ENCODE measurements around the gene KMT2D. TPM values are rescaled to one million over a fixed set of nuclear protein-coding genes. Genes with fewer than 3 reads are reported as not detected.

KMT2D gene
- total RNA-seq, 2 experiments from 2014 or later, result 113 TPM

- H3K27me3 Mint-ChIP-seq (ENCODE audit: low read depth), result no peaks in the 10 kb centered on the region
- H3K9me3 Mint-ChIP-seq (ENCODE audit: insufficient read depth), result no peaks in the 10 kb centered on the region
- H3K36me3 Mint-ChIP-seq (ENCODE audit: low read depth), result peaks cover 60% of the 10 kb centered on the region
- H3K27ac Mint-ChIP-seq, result peak overlapping the region; percentile 35
- DNase-seq (no peak), ATAC-seq (no peak)
- H3K4me1 Mint-ChIP-seq (ENCODE audit: low read depth), result peaks cover 15% of the 10 kb centered on the region
- ChIA-PET POLR2A (interaction anchor here (1.1 kb wide), 1 partner anchor 109 kb away, joined by 4 read pairs; the partner anchor contains the start of gene TUBA1B), CTCF (interaction anchor here (0.6 to 3.7 kb wide), 4 partner anchors 11 to 170 kb away, joined by 3 to 46 read pairs (median 3); partner anchors contain the start of gene DDX23)
- H3K4me3 Mint-ChIP-seq, result no peak overlapping the region
Measured at GRCh38 chr12:49022558-49023178, 37.9 kb downstream of the KMT2D start.

- ChIA-PET CTCF (interaction anchor here (1.7 to 3.7 kb wide), 5 partner anchors 16 to 33 kb away, joined by 4 to 46 read pairs (median 7); no protein-coding TSS in a partner anchor), POLR2A (interaction anchor here (1.1 kb wide), 1 partner anchor 110 kb away, joined by 4 read pairs; the partner anchor contains the start of gene TUBA1B)
- no peaks in the 10 kb centered on the region for H3K27me3 Mint-ChIP-seq (ENCODE audit: low read depth)
- H3K36me3 Mint-ChIP-seq (ENCODE audit: low read depth), result peaks cover 62% of the 10 kb centered on the region
- DNase-seq, result no peak
- peaks cover 27% of the 10 kb centered on the region for H3K4me1 Mint-ChIP-seq (ENCODE audit: low read depth)
- no peak for ATAC-seq
- H3K4me3 Mint-ChIP-seq, result no peak overlapping the region
- H3K27ac Mint-ChIP-seq, result peak overlapping the region; percentile 51
- no peaks in the 10 kb centered on the region for H3K9me3 Mint-ChIP-seq (ENCODE audit: insufficient read depth)
Measured at GRCh38 chr12:49021292-49021915, 39.2 kb downstream of the KMT2D start.

GRCh38 chr12:49020441-49020840, 40.2 kb downstream of the KMT2D start:
- Mint-ChIP-seq H3K27ac (peak overlapping the region; percentile 68), H3K36me3 (ENCODE audit: low read depth) (peaks cover 57% of the 10 kb centered on the region), H3K9me3 (ENCODE audit: insufficient read depth) (no peaks in the 10 kb centered on the region), H3K4me1 (ENCODE audit: low read depth) (peaks cover 33% of the 10 kb centered on the region), H3K27me3 (ENCODE audit: low read depth) (no peaks in the 10 kb centered on the region), H3K4me3 (no peak overlapping the region)
- DNase-seq (no peak), ATAC-seq (no peak)
- POLR2A ChIA-PET, result interaction anchor here (0.7 to 1.4 kb wide), 4 partner anchors 9 to 1140 kb away, joined by 4 to 7 read pairs (median 5); no protein-coding TSS in a partner anchor
- CTCF ChIA-PET, result interaction anchor here (0.9 to 3.7 kb wide), 13 partner anchors 9 to 68 kb away, joined by 3 to 46 read pairs (median 6); partner anchors contain the start of genes DDN, RHEBL1 and WNT1

- ChIA-PET CTCF (interaction anchor here (0.7 to 3.7 kb wide), 20 partner anchors 9 to 167 kb away, joined by 3 to 46 read pairs (median 4); partner anchors contain the start of genes DDN, RHEBL1, RND1 and WNT1), POLR2A (interaction anchor here (0.7 to 1.4 kb wide), 6 partner anchors 10 to 1139 kb away, joined by 3 to 7 read pairs (median 5); no protein-coding TSS in a partner anchor)
- Mint-ChIP-seq H3K4me1 (ENCODE audit: low read depth) (peaks cover 33% of the 10 kb centered on the region), H3K27me3 (ENCODE audit: low read depth) (no peaks in the 10 kb centered on the region), H3K27ac (peak overlapping the region; percentile 98), H3K36me3 (ENCODE audit: low read depth) (peaks cover 55% of the 10 kb centered on the region), H3K9me3 (ENCODE audit: insufficient read depth) (no peaks in the 10 kb centered on the region), H3K4me3 (peak overlapping the region; percentile 92)
- DNase-seq, result peak; percentile 70
- no peak for ATAC-seq
Measured at GRCh38 chr12:49019443-49020324, 40.9 kb downstream of the KMT2D start.

- Mint-ChIP-seq H3K36me3 (ENCODE audit: low read depth) (peaks cover 52% of the 10 kb centered on the region), H3K27ac (peak overlapping the region; percentile 98), H3K9me3 (ENCODE audit: insufficient read depth) (no peaks in the 10 kb centered on the region), H3K27me3 (ENCODE audit: low read depth) (no peaks in the 10 kb centered on the region), H3K4me1 (ENCODE audit: low read depth) (peaks cover 33% of the 10 kb centered on the region), H3K4me3 (peak overlapping the region; percentile 92)
- ChIA-PET POLR2A (interaction anchor here (1.0 to 1.2 kb wide), 3 partner anchors 10 to 19 kb away, joined by 3 to 6 read pairs (median 4); no protein-coding TSS in a partner anchor), CTCF (interaction anchor here (0.9 to 3.7 kb wide), 12 partner anchors 8 to 166 kb away, joined by 3 to 46 read pairs (median 6); partner anchors contain the start of genes RND1 and WNT1)
- DNase-seq (no peak), ATAC-seq (no peak)
Measured at GRCh38 chr12:49019120-49019430, 41.5 kb downstream of the KMT2D start.

- DNase-seq (peak; percentile 97), ATAC-seq (peak; percentile 93)
- Mint-ChIP-seq H3K36me3 (ENCODE audit: low read depth) (peaks cover 51% of the 10 kb centered on the region), H3K9me3 (ENCODE audit: insufficient read depth) (no peaks in the 10 kb centered on the region), H3K4me1 (ENCODE audit: low read depth) (peaks cover 33% of the 10 kb centered on the region), H3K27me3 (ENCODE audit: low read depth) (no peaks in the 10 kb centered on the region), H3K27ac (peak within 1 kb of the TSS; percentile 98), H3K4me3 (peak within 1 kb of the TSS; percentile 92)
- CTCF ChIA-PET, result interaction anchor here (0.8 to 6.7 kb wide), 18 partner anchors 14 to 166 kb away, joined by 3 to 46 read pairs (median 6); partner anchors contain the start of genes DDN and WNT1
- POLR2A ChIA-PET, result interaction anchor here (0.6 to 1.3 kb wide), 7 partner anchors 18 to 234 kb away, joined by 3 to 5 read pairs (median 3); partner anchors contain the start of gene DDX23
Measured at GRCh38 chr12:49018261-49019119, 42.1 kb downstream of the KMT2D start, which contains the start of gene PRKAG1. Gene PRKAG1 (minus strand): TSS chr12:49018776. CDS start chr12:49018740, 36 bp downstream.

GRCh38 chr12:49017891-49018260, 42.7 kb downstream of the KMT2D start:
- CTCF ChIA-PET, result interaction anchor here (0.8 to 6.7 kb wide), 13 partner anchors 13 to 165 kb away, joined by 3 to 40 read pairs (median 6); partner anchors contain the start of genes DDN and WNT1

GRCh38 chr12:49015196-49015595, 45.4 kb downstream of the KMT2D start:
- Mint-ChIP-seq H3K9me3 (ENCODE audit: insufficient read depth) (no peaks in the 10 kb centered on the region), H3K36me3 (ENCODE audit: low read depth) (peaks cover 39% of the 10 kb centered on the region), H3K4me3 (no peak overlapping the region), H3K27me3 (ENCODE audit: low read depth) (no peaks in the 10 kb centered on the region), H3K4me1 (ENCODE audit: low read depth) (peaks cover 33% of the 10 kb centered on the region), H3K27ac (no peak overlapping the region)
- CTCF ChIA-PET, result interaction anchor here (0.6 to 6.7 kb wide), 9 partner anchors 14 to 309 kb away, joined by 3 to 40 read pairs (median 4); partner anchors contain the start of genes DDN and FKBP11
- ATAC-seq (no peak), DNase-seq (no peak)
- POLR2A ChIA-PET, result interaction anchor here (0.6 to 1.7 kb wide), 2 partner anchors 18 to 21 kb away, joined by 3 to 4 read pairs; no protein-coding TSS in a partner anchor

More at GRCh38 chr12:49017891-49018260, 42.7 kb downstream of the KMT2D start:
- H3K27ac Mint-ChIP-seq, result peak overlapping the region; percentile 98
- POLR2A ChIA-PET, result interaction anchor here (0.6 to 1.3 kb wide), 7 partner anchors 18 to 235 kb away, joined by 3 to 5 read pairs (median 3); partner anchors contain the start of gene DDX23
- peak; percentile 52 for DNase-seq
- peak; percentile 9 for ATAC-seq
- H3K9me3 Mint-ChIP-seq (ENCODE audit: insufficient read depth), result no peaks in the 10 kb centered on the region
- peak overlapping the region; percentile 92 for H3K4me3 Mint-ChIP-seq
- peaks cover 33% of the 10 kb centered on the region for H3K4me1 Mint-ChIP-seq (ENCODE audit: low read depth)
- no peaks in the 10 kb centered on the region for H3K27me3 Mint-ChIP-seq (ENCODE audit: low read depth)
- peaks cover 49% of the 10 kb centered on the region for H3K36me3 Mint-ChIP-seq (ENCODE audit: low read depth)

GRCh38 chr12:49014547-49014946, 46.0 kb downstream of the KMT2D start:
- peaks cover 28% of the 10 kb centered on the region for H3K4me1 Mint-ChIP-seq (ENCODE audit: low read depth)
- DNase-seq (no peak), ATAC-seq (no peak)
- H3K27me3 Mint-ChIP-seq (ENCODE audit: low read depth), result no peaks in the 10 kb centered on the region
- H3K9me3 Mint-ChIP-seq (ENCODE audit: insufficient read depth), result no peaks in the 10 kb centered on the region
- CTCF ChIA-PET, result interaction anchor here (0.9 to 6.7 kb wide), 10 partner anchors 14 to 161 kb away, joined by 3 to 40 read pairs (median 4); partner anchors contain the start of genes DDN and FKBP11
- POLR2A ChIA-PET, result interaction anchor here (1.2 kb wide), 1 partner anchor 18 kb away, joined by 3 read pairs; no protein-coding TSS in a partner anchor
- no peak overlapping the region for H3K4me3 Mint-ChIP-seq
- H3K27ac Mint-ChIP-seq, result no peak overlapping the region
- peaks cover 39% of the 10 kb centered on the region for H3K36me3 Mint-ChIP-seq (ENCODE audit: low read depth)

GRCh38 chr12:49013428-49013827, 47.2 kb downstream of the KMT2D start:
- CTCF ChIA-PET, result interaction anchor here (1.4 to 6.7 kb wide), 6 partner anchors 13 to 83 kb away, joined by 3 to 40 read pairs (median 9); partner anchors contain the start of gene DDN
- no peak overlapping the region for H3K4me3 Mint-ChIP-seq

More at GRCh38 chr12:49013428-49013827, 47.2 kb downstream of the KMT2D start:
- no peaks in the 10 kb centered on the region for H3K9me3 Mint-ChIP-seq (ENCODE audit: insufficient read depth)
- no peak for ATAC-seq
- no peak for DNase-seq
- POLR2A ChIA-PET, result interaction anchor here (0.9 to 1.2 kb wide), 2 partner anchors 16 to 17 kb away, joined by 3 read pairs; no protein-coding TSS in a partner anchor
- H3K27me3 Mint-ChIP-seq (ENCODE audit: low read depth), result no peaks in the 10 kb centered on the region
- peak overlapping the region; percentile 31 for H3K27ac Mint-ChIP-seq
- peaks cover 21% of the 10 kb centered on the region for H3K4me1 Mint-ChIP-seq (ENCODE audit: low read depth)
- H3K36me3 Mint-ChIP-seq (ENCODE audit: low read depth), result peaks cover 40% of the 10 kb centered on the region
